GM18517 (cell line): ENCODE results near the gene KIF5C.

Experiments
- ATAC-seq: cut with Tn5 transposase; IDR thresholded peaks from one replicate; pipeline ENCODE4 v1.9.1; 2021; ENCODE audit warnings: mild to moderate bottlenecking, moderate library complexity; ENCODE audit not compliant: unreplicated experiment

The KIF5C gene

GRCh38 chr2:149068996-149069888 lies 194.2 kb downstream of the KIF5C start:
- ATAC-seq, result no peak

GRCh38 chr2:149070681-149071320 lies 195.8 kb downstream of the KIF5C start:
- ATAC-seq, result no peak

GRCh38 chr2:149075105-149075504 lies 200.1 kb downstream of the KIF5C start:
- no peak for ATAC-seq

DNA sequence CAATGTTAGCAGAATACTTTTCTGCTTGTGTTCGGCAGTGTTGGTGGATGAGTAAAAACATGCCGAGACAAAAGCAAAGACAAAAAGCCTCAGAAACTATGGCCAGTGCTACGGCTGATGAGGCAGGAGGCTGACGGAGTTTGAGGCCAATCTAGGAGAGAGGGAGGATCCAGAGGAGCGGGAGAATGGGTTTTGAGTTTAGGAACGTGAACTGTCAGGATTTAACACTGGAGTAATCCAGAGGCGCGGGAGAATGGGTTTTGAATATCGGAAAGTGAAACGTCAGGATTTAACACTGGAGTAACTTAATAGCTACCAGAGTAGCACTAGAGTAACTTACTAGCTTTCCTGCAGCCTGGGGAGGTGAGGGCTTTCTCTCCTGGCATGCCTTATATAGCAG lies 200.8 kb downstream of the KIF5C start:
- no peak for ATAC-seq
